Upper lobe of left lung (tissue), 4 donors: ENCODE measurements around the gene ROR2.

Experiments
- POLR2A ChIP-seq, 4 donors: fragments of 450-650 bp; IDR thresholded peaks; one replicate each; pipeline ENCODE4 v1.5.1; 2016 to 2017; ENCODE audit warnings: antibody characterized with exemption in 4 of 4, mild to moderate bottlenecking in 2 of 4
- TF ChIP-seq, protein P1 (sequence below), 6 experiments: fragments of 450-650 bp in 4 of 6; fragments of 200-600 bp in 2 of 6; sonication (generic) in 2 of 6; IDR thresholded peaks; one replicate each; pipeline ENCODE4 v1.5.1; 2016 to 2019; ENCODE audit warnings: antibody characterized with exemption in 6 of 6

DNA sequence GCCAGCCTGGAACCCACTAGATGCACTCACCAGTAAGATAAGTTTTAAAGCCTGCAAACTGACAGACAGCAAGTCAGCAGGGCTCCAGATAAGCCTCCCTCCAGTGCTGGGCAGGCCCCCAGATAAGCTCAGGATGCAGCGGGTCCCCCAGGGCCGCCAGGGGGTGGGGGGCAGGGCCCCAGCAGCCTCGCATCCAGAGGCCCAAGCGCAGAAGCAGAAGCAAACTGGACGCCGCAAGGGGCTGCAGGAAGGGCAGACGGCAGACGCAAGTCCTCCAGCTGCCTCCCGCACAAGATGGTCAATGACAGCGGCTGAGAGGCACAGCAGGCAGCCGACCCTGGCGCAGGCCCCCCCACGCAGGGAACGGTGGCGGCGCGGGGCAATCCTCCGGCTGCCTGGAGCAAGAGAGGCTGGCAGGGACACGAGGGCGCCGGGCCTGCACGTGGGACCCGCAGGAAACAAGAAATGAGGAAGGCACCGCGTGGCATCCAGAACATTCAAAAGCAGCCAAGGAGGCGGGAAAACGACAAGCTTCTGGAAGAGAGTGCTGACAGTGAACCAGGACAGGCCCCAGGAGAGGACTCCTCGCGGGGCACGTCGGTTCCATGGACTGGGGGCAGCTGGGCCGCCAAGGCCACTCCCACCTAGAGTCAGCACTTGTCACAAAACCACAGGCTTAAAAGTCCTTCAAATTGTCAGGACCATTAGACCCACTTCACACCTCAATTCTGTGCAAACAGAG, 49.8 kb downstream of the ROR2 start:
- TF ChIP-seq, protein P1, sequence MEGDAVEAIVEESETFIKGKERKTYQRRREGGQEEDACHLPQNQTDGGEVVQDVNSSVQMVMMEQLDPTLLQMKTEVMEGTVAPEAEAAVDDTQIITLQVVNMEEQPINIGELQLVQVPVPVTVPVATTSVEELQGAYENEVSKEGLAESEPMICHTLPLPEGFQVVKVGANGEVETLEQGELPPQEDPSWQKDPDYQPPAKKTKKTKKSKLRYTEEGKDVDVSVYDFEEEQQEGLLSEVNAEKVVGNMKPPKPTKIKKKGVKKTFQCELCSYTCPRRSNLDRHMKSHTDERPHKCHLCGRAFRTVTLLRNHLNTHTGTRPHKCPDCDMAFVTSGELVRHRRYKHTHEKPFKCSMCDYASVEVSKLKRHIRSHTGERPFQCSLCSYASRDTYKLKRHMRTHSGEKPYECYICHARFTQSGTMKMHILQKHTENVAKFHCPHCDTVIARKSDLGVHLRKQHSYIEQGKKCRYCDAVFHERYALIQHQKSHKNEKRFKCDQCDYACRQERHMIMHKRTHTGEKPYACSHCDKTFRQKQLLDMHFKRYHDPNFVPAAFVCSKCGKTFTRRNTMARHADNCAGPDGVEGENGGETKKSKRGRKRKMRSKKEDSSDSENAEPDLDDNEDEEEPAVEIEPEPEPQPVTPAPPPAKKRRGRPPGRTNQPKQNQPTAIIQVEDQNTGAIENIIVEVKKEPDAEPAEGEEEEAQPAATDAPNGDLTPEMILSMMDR (IDR thresholded peaks at IDR 0.05) = no peak
- no peak for TF ChIP-seq POLR2A (IDR thresholded peaks at IDR 0.05)
